ENCODE results near the gene PHACTR3.

Gene PHACTR3

DNA sequence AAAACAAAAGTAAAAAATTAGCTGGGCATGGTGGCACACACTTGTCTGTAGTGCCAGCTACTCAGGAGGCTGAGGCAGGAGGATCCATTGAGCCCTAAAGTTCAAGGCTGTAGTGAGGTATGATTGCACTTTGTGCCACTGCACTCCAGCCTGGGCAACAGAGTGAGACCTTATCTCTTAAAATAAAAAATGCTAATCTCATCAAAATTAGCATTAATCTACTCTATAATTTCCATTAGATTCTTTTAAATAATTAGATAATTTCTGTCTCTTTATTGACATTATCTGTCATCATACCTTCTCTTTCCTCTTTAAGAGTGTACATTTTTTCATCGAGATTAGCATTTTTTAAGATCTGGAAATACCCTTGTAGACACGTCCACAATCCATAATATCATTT, 48.0 kb downstream of the PHACTR3 start:
- no peak for DNase-seq

DNA sequence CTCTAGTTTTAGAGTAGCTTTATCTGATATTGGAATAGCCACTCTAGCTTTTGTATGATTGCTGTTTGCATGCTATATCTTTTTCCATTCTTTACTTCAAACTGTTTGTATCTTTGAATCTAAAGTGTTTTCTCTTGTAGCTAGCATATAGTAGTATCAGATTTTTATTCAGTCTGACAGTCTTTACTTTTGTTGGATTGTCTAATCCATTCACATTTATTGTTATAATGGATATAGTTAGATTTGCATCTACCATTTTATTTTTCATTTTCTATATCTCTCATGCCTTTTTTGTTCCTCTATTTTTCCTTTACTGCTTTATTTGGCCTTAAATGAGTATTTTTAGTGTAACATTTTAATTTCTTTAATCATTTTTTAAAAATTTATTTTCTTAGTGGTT, 52.1 kb downstream of the PHACTR3 start:
- no peak for DNase-seq

DNA sequence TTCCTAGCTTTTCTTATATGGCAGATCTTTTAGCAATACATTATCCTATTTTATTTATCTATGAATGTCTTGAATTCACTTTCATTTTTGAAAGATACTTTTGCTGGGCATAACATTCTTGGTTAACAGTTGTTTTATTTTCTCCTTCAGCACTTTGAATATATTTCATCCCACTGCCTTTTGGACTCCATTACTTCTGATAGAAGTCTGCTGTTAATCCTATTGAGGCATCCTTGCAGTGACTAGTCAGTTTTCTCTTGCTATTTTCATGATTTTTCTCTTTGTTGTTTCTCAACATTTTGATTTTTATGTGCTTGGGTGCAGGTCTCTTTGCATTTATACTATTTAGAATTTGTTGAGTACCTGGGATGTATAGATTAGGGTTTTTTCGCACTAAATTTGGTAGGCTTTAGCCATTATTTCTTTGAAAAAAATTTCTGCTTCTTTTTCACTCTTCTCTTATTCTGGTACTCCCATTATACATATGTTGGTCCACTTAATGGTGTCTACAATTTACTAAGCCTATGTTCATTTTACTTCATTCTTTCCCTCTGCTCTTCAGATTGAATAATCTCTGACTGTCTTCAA, 53.2 kb downstream of the PHACTR3 start:
- DNase-seq, result no peak

DNA sequence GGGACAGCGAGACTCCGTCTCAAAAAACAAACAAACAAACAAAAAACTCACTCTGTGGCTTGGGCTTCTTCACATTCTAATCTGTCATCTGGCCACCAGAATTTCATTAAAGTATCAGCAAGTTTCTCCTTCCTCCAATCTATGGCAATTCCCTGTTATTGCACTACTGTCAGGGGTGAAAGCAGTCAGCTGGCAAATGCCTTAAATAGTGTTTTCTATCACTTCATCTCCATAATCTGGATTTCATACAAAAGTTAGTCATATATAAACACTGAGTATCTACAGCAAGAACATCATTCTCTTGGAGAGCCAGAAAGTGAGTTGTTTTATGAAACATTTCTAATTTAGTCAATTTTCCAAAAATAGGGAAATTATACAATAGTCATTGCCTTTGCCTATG, 56.1 kb downstream of the PHACTR3 start:
- DNase-seq, result no peak

DNA sequence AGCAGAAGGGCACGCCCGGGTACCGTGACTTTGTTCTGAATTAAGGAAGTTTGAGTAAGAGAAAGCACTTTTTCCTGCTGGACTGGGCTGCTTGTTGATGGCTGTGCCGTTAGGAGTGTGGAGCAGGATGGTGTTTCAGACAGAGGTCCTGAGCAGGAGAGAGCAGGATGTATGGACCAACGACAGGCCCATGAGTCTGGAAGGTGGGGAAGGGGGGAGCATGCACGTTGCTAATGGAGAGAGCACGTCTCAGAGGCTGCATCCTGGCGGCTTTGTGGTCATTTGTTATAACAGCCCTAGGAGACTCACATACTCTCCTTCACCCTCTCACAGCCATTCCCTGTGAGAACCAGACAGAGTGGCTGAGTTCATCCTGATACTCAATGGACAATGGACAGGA, 56.8 kb downstream of the PHACTR3 start:
- no peak for DNase-seq

DNA sequence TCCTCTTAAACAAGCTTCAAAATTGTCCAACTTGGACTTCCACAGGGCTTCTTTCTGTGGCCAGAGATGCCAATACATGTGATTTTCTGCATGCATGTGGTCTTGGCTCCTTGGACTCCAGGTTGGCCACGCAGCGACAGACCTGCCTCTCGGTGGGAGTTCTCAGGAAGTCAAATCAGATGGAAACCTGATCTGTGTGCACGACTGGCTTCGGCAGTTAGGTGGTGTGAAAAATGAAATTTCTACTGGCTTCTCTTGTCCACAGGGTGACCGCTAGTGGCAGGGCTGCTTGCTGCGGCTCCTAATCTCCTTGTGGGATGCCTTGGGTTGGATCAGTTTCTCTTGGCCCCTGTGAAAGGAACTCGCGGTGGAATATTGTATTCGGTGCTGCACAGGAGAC, 57.3 kb downstream of the PHACTR3 start:
- DNase-seq, result no peak

DNA sequence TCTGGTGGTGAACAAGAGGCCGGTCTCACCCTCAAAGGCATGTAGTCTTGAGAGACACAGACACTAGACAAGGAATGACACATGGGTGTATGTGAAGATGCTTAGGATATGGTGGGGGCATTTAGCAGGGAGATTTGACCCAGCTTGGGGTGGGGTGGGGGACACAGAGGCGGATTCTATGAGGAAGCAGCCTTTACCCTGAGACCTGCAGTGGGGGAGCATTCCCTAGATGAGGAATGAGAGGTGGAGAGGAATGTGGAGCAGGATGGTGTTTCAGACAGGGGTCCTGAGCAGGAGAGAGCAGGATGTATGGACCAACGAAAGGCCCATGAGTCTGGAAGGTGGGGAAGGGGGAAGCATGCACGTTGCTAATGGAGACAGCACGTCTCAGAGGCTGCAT, 57.8 kb downstream of the PHACTR3 start:
- DNase-seq, result no peak

DNA sequence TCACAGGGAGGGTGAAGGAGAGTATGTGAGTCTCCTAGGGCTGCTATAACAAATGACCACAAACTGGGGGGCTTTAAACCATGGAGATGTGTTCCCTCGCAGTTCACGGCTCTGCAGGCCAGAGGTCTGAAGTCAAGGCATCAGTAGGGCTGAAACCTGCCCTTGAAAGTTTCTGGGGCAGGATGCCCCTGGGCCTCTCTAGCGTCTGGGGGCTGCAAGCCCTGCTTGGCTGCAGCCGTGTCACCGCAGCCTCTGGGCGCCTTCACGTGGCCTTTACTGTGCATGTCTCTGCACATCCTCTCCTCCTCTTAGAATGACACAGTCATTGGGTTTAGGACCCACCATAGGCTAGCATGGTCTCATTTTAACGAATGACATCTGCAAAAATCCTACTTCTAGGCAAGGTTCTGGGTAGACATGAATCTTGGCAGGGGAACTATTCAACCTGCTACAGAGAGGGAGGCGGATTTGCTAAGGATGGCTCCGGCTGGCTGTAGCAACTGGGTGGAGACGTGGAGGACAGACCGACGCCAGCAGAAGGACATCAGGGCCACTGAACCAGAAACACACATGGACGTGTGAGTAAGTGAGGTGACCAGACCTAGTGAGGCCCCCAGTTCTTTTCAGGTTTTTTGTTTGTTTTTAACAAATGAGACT, 58.6 kb downstream of the PHACTR3 start:
- DNase-seq, result no peak

DNA sequence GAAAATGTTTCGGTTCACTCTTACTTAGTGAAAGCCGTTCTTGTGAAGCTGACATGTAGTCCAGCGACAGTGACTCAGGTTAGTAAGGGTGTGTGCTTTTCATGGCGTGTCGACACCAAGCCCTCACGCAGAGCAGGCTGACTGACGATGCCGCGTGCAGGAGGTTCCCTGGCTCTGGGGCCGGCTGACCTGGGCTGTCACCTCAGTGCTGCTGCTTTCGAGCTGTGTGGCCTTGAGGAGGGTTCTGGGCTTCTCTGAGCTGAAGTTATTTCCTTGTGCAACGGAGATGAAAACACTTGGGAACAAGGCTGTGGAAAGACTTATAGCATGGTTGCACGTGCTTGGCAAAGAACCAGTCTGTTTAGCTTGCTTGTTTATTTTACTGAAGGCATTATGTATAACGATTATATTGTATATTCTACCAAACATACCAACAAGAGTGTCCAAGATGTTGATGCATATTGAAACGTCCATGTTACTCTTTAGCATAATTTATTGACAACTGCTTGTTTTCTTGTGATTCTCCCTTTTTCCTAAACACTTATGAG, 59.2 kb downstream of the PHACTR3 start:
- DNase-seq, result no peak

DNA sequence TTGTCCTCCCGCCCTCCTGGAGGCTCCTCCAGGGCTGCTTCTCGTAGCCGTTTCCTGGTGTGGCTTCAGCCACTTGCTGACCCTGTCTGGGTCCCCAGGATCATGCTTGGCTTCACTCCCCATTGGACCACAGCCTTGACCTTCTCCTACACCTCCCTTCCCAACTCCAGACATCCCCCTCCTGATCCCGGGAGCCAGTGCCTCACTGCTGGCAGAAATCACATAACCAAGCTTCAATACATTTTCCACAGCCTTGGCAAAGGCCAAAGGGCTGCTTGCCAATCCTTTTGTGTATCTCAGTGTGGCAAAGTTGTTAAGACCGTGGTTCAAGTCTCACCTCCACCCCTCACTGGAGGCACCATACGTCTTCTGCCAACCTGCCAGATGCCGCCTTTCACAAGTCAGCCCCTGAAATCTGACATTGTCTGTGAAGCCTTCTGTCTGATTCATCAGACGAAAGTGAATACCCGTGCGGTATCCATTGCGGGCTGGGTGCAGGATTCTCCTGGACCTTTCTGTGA, 60.1 kb downstream of the PHACTR3 start:
- no peak for DNase-seq

DNA sequence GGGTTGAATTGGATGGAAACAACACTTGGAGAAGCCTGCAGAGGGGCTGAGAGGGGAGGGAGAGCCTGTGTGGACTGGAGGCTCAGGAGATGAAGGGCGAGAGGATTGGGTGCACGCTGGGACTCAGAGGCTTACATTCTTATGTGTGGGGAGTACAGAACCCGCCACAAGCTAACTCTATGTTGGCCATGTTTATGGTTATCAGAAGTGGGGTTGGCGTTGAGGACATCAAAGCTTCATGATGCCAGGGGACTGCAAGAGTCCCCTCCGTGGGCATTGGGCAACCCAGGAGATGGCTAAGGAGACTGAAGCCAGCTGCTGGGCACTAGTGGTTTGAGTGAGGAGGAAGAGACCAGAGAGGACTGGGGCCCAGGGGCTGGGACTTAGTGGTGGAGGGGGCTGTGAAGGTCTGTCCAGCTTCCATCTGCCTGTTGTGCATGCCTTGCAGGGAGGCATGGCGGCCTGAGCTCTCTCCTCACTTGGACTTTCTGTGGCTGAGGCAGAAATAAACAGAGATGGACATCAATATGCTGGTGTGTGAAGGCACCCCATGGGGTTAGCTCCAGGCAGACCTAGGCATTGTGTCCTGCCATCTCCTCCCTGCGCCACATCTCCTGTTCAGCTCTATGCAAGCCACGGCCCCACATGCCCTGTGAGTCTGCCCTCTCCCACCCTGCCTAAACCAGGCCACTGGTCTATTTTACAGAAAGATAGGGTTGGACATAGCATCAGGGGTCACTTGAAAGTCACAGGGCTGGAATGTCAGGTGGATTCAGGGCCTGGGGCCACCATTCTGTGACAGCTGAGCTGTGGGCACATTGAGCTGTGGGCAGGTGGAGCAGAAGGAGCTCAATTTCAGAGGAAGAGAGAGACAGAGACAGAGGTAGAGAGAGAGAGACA, 61.6 kb downstream of the PHACTR3 start:
- no peak for DNase-seq

DNA sequence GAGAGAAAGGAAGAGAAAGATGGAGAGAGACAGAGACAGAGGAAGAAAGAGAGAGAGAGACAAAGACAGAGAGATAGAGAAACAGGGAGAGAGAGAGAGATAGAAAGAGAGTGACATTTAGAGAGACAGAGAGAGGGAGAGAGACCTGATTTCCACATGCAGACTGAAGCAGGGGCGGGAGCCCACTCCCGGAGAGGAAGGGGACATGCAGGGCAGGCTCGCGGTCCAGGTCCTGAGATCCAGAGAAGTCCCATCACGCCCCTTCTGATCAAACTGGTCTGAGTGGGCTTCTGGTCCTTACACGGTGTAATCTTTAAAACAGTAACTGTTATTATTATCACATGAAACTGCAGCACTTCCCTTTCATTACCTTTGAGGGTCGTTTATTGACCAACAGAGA, 62.2 kb downstream of the PHACTR3 start:
- no peak for DNase-seq

DNA sequence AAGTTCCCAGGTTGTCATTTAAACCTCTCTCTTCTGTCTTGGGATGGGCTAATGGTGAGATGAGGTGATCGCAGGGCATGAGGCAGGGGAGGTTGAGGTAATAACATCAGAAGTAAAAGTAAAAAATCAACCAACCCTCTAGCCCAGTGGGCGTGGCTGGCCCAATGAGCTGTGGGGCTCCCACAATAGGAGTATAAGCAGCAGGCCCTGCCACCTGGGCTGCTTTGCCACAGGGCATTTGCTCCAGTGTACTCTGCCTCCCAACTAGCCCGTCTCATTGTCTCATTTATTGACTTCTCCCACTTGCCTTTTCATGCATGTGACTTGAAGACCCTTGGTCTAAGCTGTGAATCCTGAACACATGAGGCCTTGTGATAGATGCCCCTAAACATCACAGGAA, 62.8 kb downstream of the PHACTR3 start:
- no peak for DNase-seq

DNA sequence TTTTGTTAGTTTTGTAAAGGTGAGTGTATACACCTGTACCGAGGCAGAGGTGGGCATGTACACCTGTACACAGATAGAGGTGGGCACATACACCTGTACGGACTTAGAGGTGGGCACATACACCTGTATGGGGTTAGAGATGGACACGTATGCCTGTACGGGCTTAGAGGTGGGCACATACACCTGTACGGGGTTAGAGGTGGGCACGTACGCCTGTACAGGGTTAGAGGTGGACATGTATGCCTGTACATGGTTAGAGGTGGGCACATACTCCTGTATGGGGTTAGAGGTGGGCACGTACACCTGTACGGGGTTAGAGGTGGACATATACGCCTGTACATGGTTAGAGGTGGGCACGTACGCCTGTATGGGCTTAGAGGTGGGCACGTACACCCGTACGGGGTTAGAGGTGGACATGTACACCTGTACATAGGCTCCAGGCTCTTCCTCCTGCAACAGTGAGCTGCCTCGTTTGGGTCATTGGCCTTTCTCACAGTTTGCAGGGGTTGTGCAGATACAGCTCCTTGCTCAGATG, 63.7 kb downstream of the PHACTR3 start:
- no peak for DNase-seq

DNA sequence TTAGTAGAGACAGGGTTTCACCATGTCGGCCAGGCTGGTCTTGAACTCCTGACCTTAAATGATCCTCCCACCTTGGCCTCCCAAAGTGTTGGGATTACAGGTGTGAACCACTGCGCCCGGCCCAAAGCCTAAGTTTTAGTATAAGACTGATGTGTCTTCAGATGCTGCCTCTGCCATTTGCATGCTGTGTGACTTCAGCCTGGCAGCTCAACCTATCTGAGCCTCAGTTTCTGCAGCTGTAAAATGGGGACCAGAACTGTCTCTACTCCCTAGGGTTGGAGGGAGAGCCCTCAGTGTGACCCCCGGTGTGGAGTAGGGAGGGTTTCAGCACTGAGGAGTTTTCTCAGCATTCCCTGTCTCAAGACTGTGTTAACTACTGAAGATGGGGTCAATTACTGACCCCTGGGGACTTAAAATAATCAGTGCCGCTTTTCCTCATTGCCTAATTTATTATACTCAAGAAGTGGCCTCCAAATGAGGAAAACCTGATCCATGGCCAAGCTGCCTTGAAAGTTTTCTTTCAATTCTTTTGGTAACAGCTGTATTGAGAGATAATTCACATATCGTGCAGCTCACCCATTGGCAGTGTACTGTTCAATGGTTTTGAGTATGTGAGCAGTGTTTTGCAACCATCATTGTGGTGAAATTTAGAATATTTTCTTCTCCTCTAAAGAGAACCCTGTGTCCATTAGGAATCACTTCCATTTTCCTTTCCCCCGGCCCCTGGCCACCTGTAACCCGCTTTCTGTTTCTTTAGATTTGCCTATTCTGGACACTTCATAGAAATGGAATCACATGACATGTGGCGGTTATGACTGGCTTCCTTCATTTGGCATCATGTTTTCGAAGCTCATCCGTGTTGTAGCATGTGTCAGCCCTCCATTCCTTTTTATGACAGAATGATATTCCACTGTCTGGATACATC, 64.8 kb downstream of the PHACTR3 start:
- no peak for DNase-seq

DNA sequence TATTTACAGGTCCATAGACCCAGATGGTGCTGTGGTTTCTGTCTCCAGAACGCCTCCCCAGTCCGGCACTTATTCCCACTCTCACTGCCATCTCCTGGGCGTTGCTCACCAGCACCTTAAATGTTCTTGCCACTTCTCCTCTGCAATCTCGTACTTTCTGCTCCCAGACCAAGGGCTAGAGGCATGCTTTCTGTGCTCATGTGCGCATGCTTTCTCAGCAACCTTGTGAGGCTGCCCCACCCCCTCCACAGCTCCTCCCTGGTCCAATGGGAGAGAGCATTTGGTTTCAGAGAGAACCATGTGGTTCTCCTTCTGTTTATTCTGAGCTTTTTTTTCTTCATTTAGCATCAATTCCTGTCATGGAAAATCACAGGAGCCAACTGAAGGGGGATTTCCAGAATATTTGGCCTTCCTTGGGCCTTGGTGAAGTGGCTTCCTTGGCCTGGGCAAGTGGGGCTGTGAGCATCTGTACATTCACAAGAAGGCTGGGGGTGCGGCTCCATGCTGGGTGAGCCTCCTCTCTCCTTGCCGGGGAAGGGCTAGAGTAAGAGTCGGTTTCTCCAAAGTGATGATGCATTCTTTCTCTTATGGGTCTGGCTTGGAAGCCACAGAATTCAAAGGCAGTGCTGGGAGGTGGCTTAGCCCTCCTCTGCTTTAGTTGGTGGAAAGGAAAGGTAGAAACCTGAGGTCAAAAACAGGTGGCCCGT, 66.6 kb downstream of the PHACTR3 start:
- no peak for DNase-seq

DNA sequence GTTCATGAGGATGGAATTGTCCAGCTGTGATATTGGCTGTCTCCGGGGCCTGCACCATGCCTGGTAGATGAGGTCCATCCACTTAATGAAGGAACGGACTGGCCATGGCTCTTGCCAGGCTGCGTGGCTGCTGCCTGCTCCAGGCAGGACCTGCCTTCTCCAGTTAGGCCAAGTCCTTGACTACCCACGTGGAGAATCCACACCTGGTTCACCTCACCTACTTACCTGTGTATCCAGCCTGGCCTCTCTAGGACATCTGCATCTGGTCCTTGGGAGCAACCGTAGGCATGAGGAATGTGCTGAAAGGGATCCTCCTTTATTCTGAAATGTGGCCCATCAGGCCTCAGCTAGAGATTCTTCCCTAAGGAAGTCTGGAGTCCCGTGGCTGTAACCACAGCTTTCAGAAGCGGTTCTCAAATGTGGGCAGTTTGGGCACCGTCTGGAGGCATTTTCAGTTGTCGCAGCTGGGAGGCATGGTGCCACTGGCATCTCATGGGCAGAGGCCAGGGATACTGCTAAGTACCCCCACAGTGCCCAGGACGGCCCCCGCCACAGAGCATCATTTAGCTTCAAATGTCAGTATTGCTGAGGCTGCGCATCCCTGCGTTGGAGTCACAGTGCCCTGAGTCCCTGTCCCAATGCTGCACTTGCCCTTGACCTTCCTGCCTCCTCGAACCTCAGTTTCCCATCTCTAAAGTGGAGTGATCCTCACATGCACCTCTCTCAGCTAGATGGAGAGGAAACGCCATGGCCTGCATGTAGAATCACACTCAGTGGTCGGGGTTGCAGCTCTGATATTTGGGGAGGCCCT, 67.5 kb downstream of the PHACTR3 start:
- no peak for DNase-seq

DNA sequence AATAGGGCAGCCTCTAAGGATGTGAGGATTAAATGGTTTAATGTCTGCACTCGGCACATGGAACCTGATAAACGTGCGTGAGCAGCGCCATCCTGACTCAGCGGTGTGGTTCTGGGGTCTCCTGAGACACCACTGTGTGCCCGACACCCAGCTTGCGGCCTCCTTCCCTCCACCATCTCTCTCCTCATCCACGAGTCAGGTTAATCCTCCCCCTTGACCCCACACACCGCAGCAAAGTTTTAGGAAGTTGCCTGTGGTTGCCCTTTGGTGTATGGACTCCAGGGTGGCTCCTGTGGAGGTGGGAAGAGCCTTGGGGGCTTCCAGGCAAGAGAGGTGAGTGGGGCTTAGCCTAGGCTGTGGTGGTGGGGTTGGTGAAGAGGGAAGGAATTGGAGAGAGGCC, 68.2 kb downstream of the PHACTR3 start:
- DNase-seq, result no peak

DNA sequence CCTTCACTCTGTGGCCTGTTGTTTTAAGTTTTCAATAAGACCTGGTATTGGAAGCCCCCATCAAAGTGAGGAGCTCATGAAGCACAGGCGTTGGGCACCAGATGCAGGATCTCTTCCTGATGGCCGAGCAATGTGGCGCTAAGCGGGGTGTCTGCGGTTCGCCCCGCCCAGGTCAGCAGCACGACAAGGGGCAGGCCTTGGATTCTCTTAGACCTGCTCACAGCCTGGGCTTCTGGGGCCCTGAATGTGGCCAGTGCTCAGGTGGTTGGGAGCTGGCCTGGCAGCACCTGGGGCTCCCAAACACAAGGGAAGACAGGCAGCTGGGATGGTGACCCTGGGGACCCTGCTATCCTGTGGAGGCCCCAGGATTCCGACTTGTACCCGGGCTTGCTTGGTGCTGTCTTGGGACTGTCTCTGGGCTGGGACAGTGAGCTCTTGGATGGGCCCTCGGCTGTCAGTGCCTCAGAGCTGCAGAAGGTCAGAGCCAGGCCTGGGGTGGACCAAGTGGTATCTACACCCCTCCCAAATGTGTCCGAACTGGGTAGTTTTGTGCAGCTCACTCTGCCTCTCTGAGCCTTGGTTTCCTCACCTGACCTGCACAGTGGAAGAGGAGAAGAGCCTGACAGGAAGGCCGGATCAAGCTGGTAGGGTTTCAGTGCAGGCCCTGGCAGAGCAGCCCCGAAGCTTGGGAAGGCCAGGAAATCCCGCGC, 69.1 kb downstream of the PHACTR3 start:
- no peak for DNase-seq

DNA sequence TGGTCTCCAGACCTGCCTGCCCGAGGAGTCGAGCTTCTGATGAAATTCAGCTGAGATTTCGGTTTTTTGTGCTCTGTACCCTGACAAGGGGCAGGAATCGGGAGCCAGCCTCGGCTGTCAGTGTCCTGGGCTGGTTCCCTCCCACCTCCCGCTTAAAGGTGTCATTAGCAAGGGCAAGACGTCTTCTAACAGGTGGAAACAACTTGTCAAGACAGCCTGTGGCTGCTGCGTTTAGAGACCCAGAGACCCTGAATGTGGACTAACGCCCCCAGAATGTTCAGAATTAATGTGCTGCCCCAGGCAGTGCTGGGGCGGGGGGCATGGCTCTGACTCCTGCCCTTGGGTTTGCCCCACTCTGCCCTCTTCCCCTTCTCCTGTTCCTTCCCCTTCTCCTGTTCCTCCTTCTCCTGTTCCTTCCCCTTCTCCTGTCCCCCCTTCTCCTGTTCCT, 69.7 kb downstream of the PHACTR3 start:
- no peak for DNase-seq
